Measurements from ENCODE around the gene ZNF8.
A peak's percentile ranks its signal among the peaks of the same experiment; 100 is the strongest.
"Not testable (repeated sequence)": the region's sequence is repeated elsewhere in the genome, so short reads cannot be mapped to it uniquely, and the experiment has no call there.

ZNF8 gene

DNA sequence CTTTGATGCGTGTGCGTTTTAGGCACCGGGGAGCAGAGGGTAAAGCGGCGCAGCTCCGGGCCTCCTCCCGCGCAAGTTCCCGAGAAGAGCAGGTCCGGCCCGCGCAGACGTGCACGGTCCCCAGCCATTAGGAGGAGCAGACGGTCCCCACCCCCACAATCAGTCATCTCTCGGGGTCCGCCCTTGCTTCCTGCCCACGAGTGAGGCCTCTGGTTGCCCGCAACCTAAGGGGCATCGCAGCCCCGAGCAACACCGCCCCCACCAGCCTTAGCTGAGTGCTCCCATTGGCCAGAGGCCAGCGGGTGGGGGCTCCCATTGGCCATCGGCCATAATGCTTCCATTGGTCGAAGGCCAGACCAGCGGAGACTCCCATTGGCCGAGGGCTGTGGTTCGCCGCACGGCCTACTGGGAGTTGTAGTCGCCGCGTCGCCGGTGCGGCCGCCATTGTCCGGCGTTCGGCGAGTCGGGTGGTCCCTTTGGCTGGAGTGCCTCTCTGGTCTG, at the start of gene ZNF8:
ZNF8 (plus strand) TSS at position 415 of the 501 bp plus-strand sequence. CDS start 127 bp downstream, outside the sequence.
- DNase-seq, result peak; percentile 96

DNA sequence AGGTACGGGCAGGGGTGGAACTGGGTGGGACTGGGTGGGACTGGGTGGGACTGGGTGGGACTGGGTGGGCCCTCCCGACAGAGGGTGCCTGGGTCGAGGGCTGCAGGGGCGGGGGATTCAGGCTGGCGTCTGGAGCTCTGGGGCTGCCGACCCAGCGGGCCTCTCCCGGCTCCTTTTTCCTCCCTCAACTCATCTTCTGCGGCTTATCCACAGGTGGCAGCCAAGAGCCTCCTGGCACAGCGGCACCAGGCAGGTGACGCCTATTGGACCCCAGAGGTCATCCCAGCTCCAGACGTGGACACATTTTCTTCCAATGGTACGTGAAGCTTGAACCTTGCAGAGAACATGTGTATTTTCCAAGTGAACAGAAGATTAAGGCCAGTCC, 49.5 kb upstream of the ZNF8 start:
- DNase-seq, result no peak

DNA sequence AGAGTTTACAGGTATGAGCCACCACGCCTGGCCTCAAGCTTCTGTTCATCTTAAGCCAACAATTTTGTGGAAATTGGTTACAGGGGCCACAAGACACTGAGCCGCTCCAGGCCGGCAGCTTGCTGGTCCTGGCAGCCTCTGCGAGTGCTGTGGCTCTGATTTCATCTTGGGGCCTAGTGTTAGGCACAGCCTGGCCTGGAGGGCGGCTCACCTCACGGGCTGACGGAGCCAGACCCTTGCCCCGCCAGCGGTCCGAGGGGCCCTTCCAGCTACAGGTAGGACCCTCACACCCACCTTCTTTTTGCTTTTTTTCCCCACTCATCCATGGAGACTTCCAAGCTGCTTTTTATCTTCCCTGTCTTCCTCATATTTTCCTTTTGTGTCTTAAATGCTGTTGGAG, 41.4 kb upstream of the ZNF8 start:
- DNase-seq, result no peak

GRCh38 chr19:58243351-58243750, 35.4 kb upstream of the ZNF8 start:
- no peak for DNase-seq

DNA sequence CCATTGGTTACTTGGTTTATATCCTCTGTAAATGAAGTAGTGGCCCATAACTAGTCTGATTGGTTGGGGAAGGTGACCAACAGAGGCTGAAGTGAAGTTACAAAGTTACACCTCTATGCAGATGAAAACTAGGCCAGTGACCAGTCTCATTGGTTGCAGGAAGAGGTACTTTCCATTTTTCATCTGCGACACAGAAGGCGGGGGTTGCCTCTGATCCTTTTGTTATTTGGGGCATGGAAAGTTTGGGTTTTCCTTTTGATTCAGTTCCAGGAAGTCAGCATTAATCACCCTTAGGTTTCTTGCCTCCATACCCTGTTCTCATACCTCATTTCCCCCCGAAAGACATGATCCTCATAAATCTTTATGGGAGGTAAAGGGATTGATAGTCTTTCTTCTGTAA, 29.9 kb upstream of the ZNF8 start:
- no peak for DNase-seq

- DNase-seq, result no peak
Observed at GRCh38 chr19:58252102-58252685, 26.6 kb upstream of the ZNF8 start.

DNA sequence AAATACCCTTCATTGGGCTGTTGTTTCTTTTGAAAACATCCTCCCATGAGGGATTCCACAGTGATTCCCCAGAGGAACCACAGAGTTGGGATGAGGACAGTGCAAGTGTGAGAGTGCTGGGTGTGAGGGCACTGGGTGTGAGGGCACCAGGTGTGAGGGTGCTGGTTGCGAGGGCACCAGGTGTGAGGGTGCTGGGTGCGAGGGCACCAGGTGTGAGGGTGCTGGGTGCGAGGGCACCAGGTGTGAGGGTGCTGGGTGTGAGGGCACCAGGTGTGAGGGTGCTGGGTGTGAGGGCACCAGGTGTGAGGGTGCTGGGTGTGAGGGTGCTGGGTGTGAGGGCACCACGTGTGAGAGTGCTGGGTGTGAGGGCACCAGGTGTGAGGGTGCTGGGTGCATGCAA, 20.5 kb upstream of the ZNF8 start:
- DNase-seq, result not testable (repeated sequence)

- DNase-seq, result no peak
Observed at GRCh38 chr19:58261600-58261967, 17.2 kb upstream of the ZNF8 start.

GRCh38 chr19:58261968-58262921, 16.5 kb upstream of the ZNF8 start:
- no peak for DNase-seq

DNA sequence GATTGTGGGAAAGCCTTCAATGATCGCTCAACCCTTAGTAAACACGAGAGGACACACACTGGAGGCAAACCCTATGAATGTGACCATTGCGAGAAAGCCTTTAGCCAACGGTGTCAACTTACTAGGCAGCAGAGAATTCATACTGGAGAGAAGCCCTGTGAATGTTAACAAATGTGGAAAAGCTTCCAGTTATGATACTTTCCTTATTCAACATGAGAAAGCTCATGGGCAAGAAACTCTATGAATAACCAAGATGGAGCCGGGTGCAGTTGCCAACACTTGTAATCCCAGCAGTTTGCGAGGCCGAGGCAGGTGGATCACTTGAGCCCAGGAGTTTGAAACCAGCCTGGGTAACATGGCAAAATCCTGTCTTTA, 15.8 kb upstream of the ZNF8 start:
- no peak for DNase-seq

- DNase-seq, result no peak
Observed at GRCh38 chr19:58265100-58265499, 13.7 kb upstream of the ZNF8 start.

GRCh38 chr19:58268344-58268743, 10.4 kb upstream of the ZNF8 start:
- no peak for DNase-seq

DNA sequence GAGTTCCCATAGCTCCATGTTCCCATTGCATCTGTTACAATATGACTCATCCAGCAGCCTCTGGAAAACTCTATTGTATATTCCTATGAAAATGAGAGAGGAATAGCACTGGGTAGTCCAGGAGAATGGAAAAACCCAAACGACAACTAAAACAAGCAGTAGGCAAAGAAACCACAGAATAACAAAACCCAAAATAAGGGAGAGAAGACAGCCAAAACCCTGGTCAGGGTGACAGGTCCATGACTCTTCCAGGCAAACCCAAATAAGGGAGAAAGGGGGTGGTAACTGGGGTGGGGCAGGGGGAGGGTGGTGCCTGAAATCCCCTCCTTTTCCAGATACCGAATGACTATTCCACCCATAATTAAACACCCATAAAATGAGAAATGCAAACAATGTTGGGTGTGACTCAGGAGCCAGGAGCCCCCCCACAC, 4.0 kb upstream of the ZNF8 start:
- DNase-seq, result no peak

- DNase-seq, result no peak
Observed at GRCh38 chr19:58275564-58275963, 3.2 kb upstream of the ZNF8 start.

DNA sequence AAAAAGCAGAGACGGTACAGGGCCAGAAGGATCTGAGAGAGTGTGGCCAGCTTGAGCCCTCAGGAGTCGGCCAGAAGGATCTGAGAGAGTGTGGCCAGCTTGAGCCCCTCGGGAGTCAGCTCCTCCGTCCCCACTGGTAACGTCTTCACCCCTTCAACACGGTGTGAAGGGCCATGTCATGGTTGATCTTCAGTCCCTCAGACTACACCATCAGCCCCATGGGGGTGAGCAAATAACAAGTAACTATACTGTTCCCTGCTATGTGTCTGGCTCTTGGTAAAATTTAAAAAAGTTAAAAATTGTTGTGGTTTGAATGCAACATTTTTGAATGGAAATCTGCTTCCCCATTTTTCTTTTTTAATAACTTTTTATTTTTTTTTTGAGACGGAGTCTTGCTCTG, 1.6 kb upstream of the ZNF8 start:
- DNase-seq, result no peak

- no peak for DNase-seq
Observed at GRCh38 chr19:58277748-58278540, 811 bp upstream of the ZNF8 start.

- DNase-seq, result peak; percentile 45
Observed at GRCh38 chr19:58279042-58279924, 528 bp downstream of the ZNF8 start.

GRCh38 chr19:58279925-58280316, 1.2 kb downstream of the ZNF8 start:
- DNase-seq, result no peak

DNA sequence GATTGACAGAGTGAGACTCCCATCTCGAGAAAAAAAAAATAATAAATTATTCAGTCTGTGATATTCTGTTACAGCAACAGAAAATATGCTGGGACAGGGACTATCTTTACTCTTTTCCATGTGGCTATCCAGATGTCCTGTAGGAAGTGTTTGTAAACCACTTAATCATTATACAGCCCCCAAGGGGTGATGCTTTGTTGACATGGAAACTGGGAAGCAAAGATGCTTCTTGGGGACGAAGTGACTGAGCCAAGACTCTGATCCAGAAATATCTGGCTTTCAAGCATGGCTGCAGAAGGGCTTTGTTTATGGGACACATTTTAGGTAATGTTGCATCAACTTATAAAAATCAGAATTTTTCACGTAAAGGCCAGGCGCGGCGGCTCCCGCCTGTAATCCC, 5.4 kb downstream of the ZNF8 start:
- DNase-seq, result no peak

GRCh38 chr19:58291943-58292342, 13.2 kb downstream of the ZNF8 start:
- no peak for DNase-seq

- DNase-seq, result no peak
Observed at GRCh38 chr19:58294743-58295374, 16.1 kb downstream of the ZNF8 start.

- DNase-seq, result no peak
Observed at GRCh38 chr19:58296104-58296503, 17.3 kb downstream of the ZNF8 start.
